Colonic mucosa (tissue), 4 donors: ENCODE data around the gene SLX4IP. TPM values are rescaled to one million over a fixed set of nuclear protein-coding genes. Genes with fewer than 3 reads are reported as not detected.

Source experiments
- DNase-seq: peaks from one replicate; pipeline ENCODE4 v3.0.0-alpha.2; 2020
- H3K27ac ChIP-seq: fragments of 200-600 bp; one replicate; pipeline ENCODE4 v1.8.0; 2021
- H3K27me3 ChIP-seq: fragments of 200-600 bp; one replicate; pipeline ENCODE4 v1.8.0; 2021
- H3K36me3 ChIP-seq: fragments of 200-600 bp; one replicate; pipeline ENCODE4 v1.8.0; 2021
- H3K4me1 ChIP-seq: fragments of 200-600 bp; one replicate; pipeline ENCODE4 v1.8.0; 2021; ENCODE audit warnings: mild to moderate bottlenecking
- H3K4me3 ChIP-seq: fragments of 200-600 bp; one replicate; pipeline ENCODE4 v1.8.0; 2021
- H3K9ac ChIP-seq, 2 donors: one replicate each; pipeline ENCODE4 v1.7.0; 2013; ENCODE audit warnings: control low read depth in 2 of 2, low read depth in 2 of 2, low read length in 2 of 2
- H3K9me3 ChIP-seq: fragments of 200-600 bp; one replicate; pipeline ENCODE4 v1.8.0; 2021
- CTCF ChIP-seq: fragments of 200-600 bp; IDR thresholded peaks from one replicate; pipeline ENCODE4 v1.8.0; 2022; ENCODE audit warnings: antibody characterized with exemption, mild to moderate bottlenecking
- intact Hi-C: fragments of 100-400 bp; cut with DNase I; formaldehyde crosslinking; loops from one replicate; pipeline ENCODE4 v1.14.1; 2022
- total RNA-seq, 2 donors: library from RNA; stranded (reverse); fragmentation: NEBNext Ultra II Directional in 1 of 2; extraction: Animal tissue kit (Norgen Biotek cat#: 25700) in 1 of 2; gene quantifications; one replicate each; pipeline ENCODE4 v1.2.1, GENCODE V29; 2021
- donor health status: healthy.
- donor health status: DM: no; HTN: no; CAD: no.
- donor health status: DM: no; HTN: no; CAD: no.

Gene SLX4IP
- total RNA-seq, 2 donors from 2014 or later, result 5.0 to 8.8 TPM

GRCh38 chr20:10478930-10479329 lies 43.8 kb downstream of the SLX4IP start:
- H3K4me3 ChIP-seq, result no peak overlapping the region
- no peak overlapping the region for H3K27ac ChIP-seq
- no peaks in the 10 kb centered on the region for H3K9me3 ChIP-seq
- no peak for DNase-seq
- H3K27me3 ChIP-seq, result no peaks in the 10 kb centered on the region
- H3K9ac ChIP-seq, result no peak overlapping the region
- no peaks in the 10 kb centered on the region for H3K4me1 ChIP-seq
- H3K36me3 ChIP-seq, result no peaks in the 10 kb centered on the region
- no peak for TF ChIP-seq CTCF
- intact Hi-C loops, result no loop called here

DNA sequence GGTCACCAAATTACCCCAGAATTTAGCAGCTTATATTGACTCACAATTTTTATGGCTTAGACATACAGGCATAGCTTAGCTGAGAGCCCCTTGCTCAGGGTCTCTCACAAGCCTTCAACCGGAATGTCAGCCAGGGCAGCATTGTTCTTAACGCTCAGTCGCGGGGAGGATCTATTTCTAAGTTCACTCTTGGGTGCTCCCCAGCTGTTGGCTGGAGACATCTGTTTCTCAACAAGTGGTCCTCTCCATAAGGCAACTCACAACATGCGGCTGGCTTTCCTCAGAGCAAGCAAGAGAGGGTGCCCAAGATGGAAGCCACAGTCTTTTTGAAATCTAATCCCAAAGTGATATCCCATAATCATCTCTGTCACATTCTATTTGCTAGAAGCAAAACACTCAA lies 46.6 kb downstream of the SLX4IP start:
- intact Hi-C loops, result no loop called here
- Histone ChIP-seq H3K36me3 (no peaks in the 10 kb centered on the region), H3K4me3 (no peak overlapping the region), H3K27me3 (no peaks in the 10 kb centered on the region), H3K9me3 (no peaks in the 10 kb centered on the region), H3K9ac (no peak overlapping the region), H3K4me1 (no peaks in the 10 kb centered on the region), H3K27ac (no peak overlapping the region)
- no peak for DNase-seq
- TF ChIP-seq CTCF, result no peak

- no peak overlapping the region for H3K27ac ChIP-seq
- H3K36me3 ChIP-seq, result no peaks in the 10 kb centered on the region
- no peak overlapping the region for H3K9ac ChIP-seq
- H3K9me3 ChIP-seq, result no peaks in the 10 kb centered on the region
- H3K27me3 ChIP-seq, result no peaks in the 10 kb centered on the region
- DNase-seq, result no peak
- no peaks in the 10 kb centered on the region for H3K4me1 ChIP-seq
- no peak for TF ChIP-seq CTCF
- H3K4me3 ChIP-seq, result no peak overlapping the region
- intact Hi-C loops, result no loop called here
These were observed 48.6 kb downstream of the SLX4IP start for GRCh38 chr20:10483691-10484090.

DNA sequence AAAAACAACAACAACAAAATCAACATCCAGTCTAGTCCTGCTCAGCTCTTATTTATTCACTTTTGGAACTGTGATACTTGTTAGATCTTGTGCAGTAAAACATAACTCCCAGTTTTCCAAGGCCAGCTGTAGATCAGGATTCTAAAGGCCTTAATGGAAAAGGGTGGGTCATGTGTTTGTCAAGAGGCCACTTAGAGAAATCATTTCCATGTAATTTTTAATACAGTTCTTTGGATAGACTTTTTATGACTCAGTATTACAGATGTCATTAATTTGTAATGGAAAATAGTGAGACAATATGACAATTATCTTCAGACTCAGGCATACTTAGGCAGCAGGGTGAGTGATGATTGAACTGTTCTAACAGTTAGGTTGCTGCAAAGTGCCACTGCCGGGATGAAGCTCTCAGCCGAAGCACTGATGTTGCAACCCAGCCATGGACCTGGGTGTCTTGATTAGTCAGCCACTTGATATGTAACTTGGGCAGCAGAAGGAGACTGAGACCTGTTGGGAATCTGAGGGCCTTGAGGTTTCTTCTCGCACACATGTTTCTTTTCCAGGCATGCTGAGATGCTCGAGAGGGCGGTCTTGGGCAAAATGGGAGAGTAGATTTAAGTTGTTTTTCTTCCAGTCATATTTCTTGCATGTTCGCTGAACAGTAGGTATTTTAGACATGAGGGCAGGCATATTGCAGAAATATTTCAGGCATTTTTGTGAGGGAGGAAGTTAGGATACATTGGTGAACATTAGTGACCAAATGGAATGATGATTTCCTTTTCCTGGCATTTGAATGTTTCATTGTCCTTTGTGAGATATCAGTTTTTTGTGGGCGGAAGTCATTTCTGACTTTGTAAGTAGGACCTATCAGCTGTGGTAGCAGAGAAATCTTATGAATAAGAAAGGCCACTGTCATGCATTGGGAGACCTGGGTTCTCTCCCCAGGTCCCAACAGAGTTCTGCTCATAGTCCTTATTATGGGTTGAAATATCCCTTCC lies 52.3 kb downstream of the SLX4IP start:
- no peaks in the 10 kb centered on the region for H3K4me1 ChIP-seq
- H3K9ac ChIP-seq, result no peak overlapping the region
- no peak for DNase-seq
- intact Hi-C loops, result no loop called here
- H3K4me3 ChIP-seq, result no peak overlapping the region
- TF ChIP-seq CTCF, result no peak
- H3K36me3 ChIP-seq, result no peaks in the 10 kb centered on the region
- H3K9me3 ChIP-seq, result no peaks in the 10 kb centered on the region
- no peaks in the 10 kb centered on the region for H3K27me3 ChIP-seq
- no peak overlapping the region for H3K27ac ChIP-seq

- TF ChIP-seq CTCF, result no peak
- no peak for DNase-seq
- H3K9me3 ChIP-seq, result no peaks in the 10 kb centered on the region
- no peak overlapping the region for H3K4me3 ChIP-seq
- intact Hi-C loops, result no loop called here
- no peaks in the 10 kb centered on the region for H3K4me1 ChIP-seq
- H3K27me3 ChIP-seq, result no peaks in the 10 kb centered on the region
- H3K9ac ChIP-seq, result no peak overlapping the region
- no peaks in the 10 kb centered on the region for H3K36me3 ChIP-seq
- H3K27ac ChIP-seq, result no peak overlapping the region
These were observed 53.4 kb downstream of the SLX4IP start for GRCh38 chr20:10488534-10488933.
